ENCODE measurements around the gene ARFGAP1. TPM values are rescaled to one million over a fixed set of nuclear protein-coding genes. Genes with fewer than 3 reads are reported as not detected.

The ARFGAP1 gene
- total and polyA plus RNA-seq, 2 experiments from 2014 or later = 41.5 to 95.5 TPM

- H3F3A ChIP-seq (replicated peaks; ENCODE audit: low read depth) = no peaks in the 10 kb centered on the region
- H3K4me3 Mint-ChIP-seq = no peak overlapping the region
Measured at GRCh38 chr20:63298731-63299312, 26.2 kb downstream of the ARFGAP1 start.

More at GRCh38 chr20:63298731-63299312, 26.2 kb downstream of the ARFGAP1 start:
- no peak for DNase-seq (ENCODE audit: low spot score)
- Mint-ChIP-seq H3K27ac (no peak overlapping the region), H3K27me3 (ENCODE audit: insufficient read depth, low read depth, poor library complexity) (peaks cover 20% of the 10 kb centered on the region), H3K4me1 (peaks cover 16% of the 10 kb centered on the region), H3K36me3 (ENCODE audit: low read depth) (no peaks in the 10 kb centered on the region), H3K9me3 (no peaks in the 10 kb centered on the region)
- Histone ChIP-seq H3K27ac (ENCODE audit: low read depth) (no peak overlapping the region), H4K20me1 (replicated peaks; ENCODE audit: insufficient read depth) (no peaks in the 10 kb centered on the region), H3K4me3 (no peak overlapping the region), H3K9me2 (ENCODE audit: insufficient read depth) (no peaks in the 10 kb centered on the region), H3K4me1 (ENCODE audit: insufficient read depth) (peaks cover 16% of the 10 kb centered on the region), H3K79me2 (replicated peaks; ENCODE audit: insufficient read depth) (no peaks in the 10 kb centered on the region), H3K36me3 (ENCODE audit: insufficient read depth) (no peaks in the 10 kb centered on the region), H2AFZ (no peak overlapping the region), H3K4me2 (no peak overlapping the region), H3K27me3 (ENCODE audit: insufficient read depth) (no peaks in the 10 kb centered on the region)
- no peak for ATAC-seq
- TF ChIP-seq, protein P1, sequence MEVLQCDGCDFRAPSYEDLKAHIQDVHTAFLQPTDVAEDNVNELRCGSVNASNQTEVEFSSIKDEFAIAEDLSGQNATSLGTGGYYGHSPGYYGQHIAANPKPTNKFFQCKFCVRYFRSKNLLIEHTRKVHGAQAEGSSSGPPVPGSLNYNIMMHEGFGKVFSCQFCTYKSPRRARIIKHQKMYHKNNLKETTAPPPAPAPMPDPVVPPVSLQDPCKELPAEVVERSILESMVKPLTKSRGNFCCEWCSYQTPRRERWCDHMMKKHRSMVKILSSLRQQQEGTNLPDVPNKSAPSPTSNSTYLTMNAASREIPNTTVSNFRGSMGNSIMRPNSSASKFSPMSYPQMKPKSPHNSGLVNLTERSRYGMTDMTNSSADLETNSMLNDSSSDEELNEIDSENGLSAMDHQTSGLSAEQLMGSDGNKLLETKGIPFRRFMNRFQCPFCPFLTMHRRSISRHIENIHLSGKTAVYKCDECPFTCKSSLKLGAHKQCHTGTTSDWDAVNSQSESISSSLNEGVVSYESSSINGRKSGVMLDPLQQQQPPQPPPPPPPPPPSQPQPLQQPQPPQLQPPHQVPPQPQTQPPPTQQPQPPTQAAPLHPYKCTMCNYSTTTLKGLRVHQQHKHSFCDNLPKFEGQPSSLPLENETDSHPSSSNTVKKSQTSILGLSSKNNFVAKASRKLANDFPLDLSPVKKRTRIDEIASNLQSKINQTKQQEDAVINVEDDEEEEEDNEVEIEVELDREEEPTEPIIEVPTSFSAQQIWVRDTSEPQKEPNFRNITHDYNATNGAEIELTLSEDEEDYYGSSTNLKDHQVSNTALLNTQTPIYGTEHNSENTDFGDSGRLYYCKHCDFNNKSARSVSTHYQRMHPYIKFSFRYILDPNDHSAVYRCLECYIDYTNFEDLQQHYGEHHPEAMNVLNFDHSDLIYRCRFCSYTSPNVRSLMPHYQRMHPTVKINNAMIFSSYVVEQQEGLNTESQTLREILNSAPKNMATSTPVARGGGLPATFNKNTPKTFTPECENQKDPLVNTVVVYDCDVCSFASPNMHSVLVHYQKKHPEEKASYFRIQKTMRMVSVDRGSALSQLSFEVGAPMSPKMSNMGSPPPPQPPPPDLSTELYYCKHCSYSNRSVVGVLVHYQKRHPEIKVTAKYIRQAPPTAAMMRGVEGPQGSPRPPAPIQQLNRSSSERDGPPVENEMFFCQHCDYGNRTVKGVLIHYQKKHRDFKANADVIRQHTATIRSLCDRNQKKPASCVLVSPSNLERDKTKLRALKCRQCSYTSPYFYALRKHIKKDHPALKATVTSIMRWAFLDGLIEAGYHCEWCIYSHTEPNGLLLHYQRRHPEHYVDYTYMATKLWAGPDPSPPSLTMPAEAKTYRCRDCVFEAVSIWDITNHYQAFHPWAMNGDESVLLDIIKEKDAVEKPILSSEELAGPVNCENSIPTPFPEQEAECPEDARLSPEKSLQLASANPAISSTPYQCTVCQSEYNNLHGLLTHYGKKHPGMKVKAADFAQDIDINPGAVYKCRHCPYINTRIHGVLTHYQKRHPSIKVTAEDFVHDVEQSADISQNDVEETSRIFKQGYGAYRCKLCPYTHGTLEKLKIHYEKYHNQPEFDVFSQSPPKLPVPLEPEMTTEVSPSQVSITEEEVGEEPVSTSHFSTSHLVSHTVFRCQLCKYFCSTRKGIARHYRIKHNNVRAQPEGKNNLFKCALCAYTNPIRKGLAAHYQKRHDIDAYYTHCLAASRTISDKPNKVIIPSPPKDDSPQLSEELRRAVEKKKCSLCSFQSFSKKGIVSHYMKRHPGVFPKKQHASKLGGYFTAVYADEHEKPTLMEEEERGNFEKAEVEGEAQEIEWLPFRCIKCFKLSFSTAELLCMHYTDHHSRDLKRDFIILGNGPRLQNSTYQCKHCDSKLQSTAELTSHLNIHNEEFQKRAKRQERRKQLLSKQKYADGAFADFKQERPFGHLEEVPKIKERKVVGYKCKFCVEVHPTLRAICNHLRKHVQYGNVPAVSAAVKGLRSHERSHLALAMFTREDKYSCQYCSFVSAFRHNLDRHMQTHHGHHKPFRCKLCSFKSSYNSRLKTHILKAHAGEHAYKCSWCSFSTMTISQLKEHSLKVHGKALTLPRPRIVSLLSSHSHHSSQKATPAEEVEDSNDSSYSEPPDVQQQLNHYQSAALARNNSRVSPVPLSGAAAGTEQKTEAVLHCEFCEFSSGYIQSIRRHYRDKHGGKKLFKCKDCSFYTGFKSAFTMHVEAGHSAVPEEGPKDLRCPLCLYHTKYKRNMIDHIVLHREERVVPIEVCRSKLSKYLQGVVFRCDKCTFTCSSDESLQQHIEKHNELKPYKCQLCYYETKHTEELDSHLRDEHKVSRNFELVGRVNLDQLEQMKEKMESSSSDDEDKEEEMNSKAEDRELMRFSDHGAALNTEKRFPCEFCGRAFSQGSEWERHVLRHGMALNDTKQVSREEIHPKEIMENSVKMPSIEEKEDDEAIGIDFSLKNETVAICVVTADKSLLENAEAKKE (CRISPR knock-in tag; IDR thresholded peaks at IDR 0.05) = no peak
- TF ChIP-seq STAT1 (IDR thresholded peaks at IDR 0.05; ENCODE audit: unreplicated experiment) (no peak), ZNF114 (CRISPR knock-in tag; IDR thresholded peaks at IDR 0.05) (no peak), EZH2 (IDR thresholded peaks at IDR 0.05; ENCODE audit: low read depth, unreplicated experiment) (no peak), CREB1 (CRISPR knock-in tag; IDR thresholded peaks at IDR 0.05; ENCODE audit: low read depth) (no peak), CTCF (conservative IDR thresholded peaks at IDR 0.05; ENCODE audit: low read depth in 2 of 2) (no peak), JUNB (IDR thresholded peaks at IDR 0.05; ENCODE audit: unreplicated experiment) (no peak), POLR2AphosphoS5 (IDR thresholded peaks at IDR 0.05; ENCODE audit: low read depth) (no peak), EZH2phosphoT487 (IDR thresholded peaks at IDR 0.05; ENCODE audit: unreplicated experiment) (no peak)
- TF ChIP-seq, protein P2, sequence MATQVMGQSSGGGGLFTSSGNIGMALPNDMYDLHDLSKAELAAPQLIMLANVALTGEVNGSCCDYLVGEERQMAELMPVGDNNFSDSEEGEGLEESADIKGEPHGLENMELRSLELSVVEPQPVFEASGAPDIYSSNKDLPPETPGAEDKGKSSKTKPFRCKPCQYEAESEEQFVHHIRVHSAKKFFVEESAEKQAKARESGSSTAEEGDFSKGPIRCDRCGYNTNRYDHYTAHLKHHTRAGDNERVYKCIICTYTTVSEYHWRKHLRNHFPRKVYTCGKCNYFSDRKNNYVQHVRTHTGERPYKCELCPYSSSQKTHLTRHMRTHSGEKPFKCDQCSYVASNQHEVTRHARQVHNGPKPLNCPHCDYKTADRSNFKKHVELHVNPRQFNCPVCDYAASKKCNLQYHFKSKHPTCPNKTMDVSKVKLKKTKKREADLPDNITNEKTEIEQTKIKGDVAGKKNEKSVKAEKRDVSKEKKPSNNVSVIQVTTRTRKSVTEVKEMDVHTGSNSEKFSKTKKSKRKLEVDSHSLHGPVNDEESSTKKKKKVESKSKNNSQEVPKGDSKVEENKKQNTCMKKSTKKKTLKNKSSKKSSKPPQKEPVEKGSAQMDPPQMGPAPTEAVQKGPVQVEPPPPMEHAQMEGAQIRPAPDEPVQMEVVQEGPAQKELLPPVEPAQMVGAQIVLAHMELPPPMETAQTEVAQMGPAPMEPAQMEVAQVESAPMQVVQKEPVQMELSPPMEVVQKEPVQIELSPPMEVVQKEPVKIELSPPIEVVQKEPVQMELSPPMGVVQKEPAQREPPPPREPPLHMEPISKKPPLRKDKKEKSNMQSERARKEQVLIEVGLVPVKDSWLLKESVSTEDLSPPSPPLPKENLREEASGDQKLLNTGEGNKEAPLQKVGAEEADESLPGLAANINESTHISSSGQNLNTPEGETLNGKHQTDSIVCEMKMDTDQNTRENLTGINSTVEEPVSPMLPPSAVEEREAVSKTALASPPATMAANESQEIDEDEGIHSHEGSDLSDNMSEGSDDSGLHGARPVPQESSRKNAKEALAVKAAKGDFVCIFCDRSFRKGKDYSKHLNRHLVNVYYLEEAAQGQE (IDR thresholded peaks at IDR 0.05; ENCODE audit: unreplicated experiment) = no peak
